Progenitor cell of endocrine pancreas (in vitro differentiated cells): ENCODE results near the gene PLXNA2. TPM values are rescaled to one million over a fixed set of nuclear protein-coding genes. Genes with fewer than 3 reads are reported as not detected.

Experiments used
- DNase-seq: peaks from one replicate; pipeline ENCODE4 v3.0.0; 2021; ENCODE audit warnings: low spot score; ENCODE audit not compliant: unreplicated experiment
- H3K27ac Mint-ChIP-seq: 2 replicates; pipeline ENCODE4 v1.8.0; 2021; ENCODE audit warnings: mild to moderate bottlenecking, moderate library complexity, mixed read lengths
- H3K27me3 Mint-ChIP-seq: 2 replicates; pipeline ENCODE4 v1.8.0; 2021; ENCODE audit warnings: mixed read lengths
- H3K36me3 Mint-ChIP-seq: 2 replicates; pipeline ENCODE4 v1.8.0; 2022; ENCODE audit warnings: mixed read lengths; ENCODE audit not compliant: insufficient read depth
- H3K4me1 Mint-ChIP-seq: 2 replicates; pipeline ENCODE4 v1.8.0; 2021; ENCODE audit warnings: low read depth, mixed read lengths
- H3K4me3 Mint-ChIP-seq: 2 replicates; pipeline ENCODE4 v1.8.0; 2021; ENCODE audit warnings: low read depth, mild to moderate bottlenecking, moderate library complexity, mixed read lengths
- H3K9me3 Mint-ChIP-seq: 2 replicates; pipeline ENCODE4 v1.8.0; 2021; ENCODE audit warnings: low read depth, mixed read lengths
- total RNA-seq: library from RNA; stranded (reverse); gene quantifications from 2 replicates; pipeline ENCODE4 v1.2.1, GENCODE V29; 2021
- TF ChIP-seq, protein P1 (sequence below): fragments of 200-600 bp; sonication (generic); IDR thresholded peaks from one replicate; pipeline ENCODE4 v1.5.0; 2021; ENCODE audit warnings: antibody characterized with exemption, mild to moderate bottlenecking; ENCODE audit not compliant: unreplicated experiment

Gene PLXNA2
- total RNA-seq, 1 donor from 2014 or later = 34.9 TPM

DNA sequence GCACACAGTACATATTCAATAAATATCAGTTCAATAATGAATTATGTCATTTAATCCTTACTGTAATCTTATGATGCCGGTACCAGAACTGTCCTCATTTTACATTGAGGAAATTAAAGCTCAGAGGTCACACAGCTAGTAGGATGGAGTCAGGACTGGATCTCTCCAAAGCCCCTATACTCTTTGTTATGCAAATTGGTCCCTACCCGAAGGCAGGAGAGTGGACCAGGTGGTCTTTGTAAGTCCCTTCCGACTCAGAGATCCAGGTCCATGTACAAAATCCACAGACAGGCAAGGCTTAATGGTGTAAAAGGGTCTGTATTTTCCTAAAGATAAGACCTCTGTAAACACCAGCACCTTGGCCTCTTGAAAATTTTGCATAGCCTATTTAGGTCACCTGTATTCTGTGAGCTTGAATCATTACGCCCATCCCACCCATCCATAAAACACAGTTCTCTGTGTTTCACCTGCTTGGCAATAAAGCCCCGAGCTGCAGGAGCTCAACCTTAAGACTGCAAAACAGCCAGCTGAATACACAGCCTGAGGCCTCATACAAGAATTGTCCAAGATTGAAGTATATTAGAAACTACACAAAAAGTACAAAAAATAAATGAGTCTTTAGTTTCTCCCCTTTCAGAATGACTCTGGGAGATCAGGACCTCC lies 41.7 kb downstream of the PLXNA2 start:
- Mint-ChIP-seq H3K36me3 (peaks cover 2% of the 10 kb centered on the region), H3K4me1 (peaks cover 21% of the 10 kb centered on the region), H3K4me3 (no peak overlapping the region), H3K27ac (no peak overlapping the region), H3K9me3 (no peaks in the 10 kb centered on the region), H3K27me3 (no peaks in the 10 kb centered on the region)
- no peak for DNase-seq
- TF ChIP-seq, protein P1, sequence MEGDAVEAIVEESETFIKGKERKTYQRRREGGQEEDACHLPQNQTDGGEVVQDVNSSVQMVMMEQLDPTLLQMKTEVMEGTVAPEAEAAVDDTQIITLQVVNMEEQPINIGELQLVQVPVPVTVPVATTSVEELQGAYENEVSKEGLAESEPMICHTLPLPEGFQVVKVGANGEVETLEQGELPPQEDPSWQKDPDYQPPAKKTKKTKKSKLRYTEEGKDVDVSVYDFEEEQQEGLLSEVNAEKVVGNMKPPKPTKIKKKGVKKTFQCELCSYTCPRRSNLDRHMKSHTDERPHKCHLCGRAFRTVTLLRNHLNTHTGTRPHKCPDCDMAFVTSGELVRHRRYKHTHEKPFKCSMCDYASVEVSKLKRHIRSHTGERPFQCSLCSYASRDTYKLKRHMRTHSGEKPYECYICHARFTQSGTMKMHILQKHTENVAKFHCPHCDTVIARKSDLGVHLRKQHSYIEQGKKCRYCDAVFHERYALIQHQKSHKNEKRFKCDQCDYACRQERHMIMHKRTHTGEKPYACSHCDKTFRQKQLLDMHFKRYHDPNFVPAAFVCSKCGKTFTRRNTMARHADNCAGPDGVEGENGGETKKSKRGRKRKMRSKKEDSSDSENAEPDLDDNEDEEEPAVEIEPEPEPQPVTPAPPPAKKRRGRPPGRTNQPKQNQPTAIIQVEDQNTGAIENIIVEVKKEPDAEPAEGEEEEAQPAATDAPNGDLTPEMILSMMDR = no peak

GRCh38 chr1:208201229-208201628 lies 43.0 kb downstream of the PLXNA2 start:
- Mint-ChIP-seq H3K27ac (no peak overlapping the region), H3K9me3 (no peaks in the 10 kb centered on the region), H3K27me3 (no peaks in the 10 kb centered on the region), H3K4me3 (no peak overlapping the region), H3K36me3 (peaks cover 2% of the 10 kb centered on the region), H3K4me1 (peaks cover 21% of the 10 kb centered on the region)
- no peak for DNase-seq
- TF ChIP-seq, protein P1 = no peak

- Mint-ChIP-seq H3K27me3 (no peaks in the 10 kb centered on the region), H3K4me3 (no peak overlapping the region), H3K9me3 (no peaks in the 10 kb centered on the region), H3K4me1 (peaks cover 21% of the 10 kb centered on the region), H3K27ac (no peak overlapping the region), H3K36me3 (peaks cover 2% of the 10 kb centered on the region)
- TF ChIP-seq, protein P1 = no peak
- no peak for DNase-seq
These were observed 44.1 kb downstream of the PLXNA2 start for GRCh38 chr1:208200116-208200515.

DNA sequence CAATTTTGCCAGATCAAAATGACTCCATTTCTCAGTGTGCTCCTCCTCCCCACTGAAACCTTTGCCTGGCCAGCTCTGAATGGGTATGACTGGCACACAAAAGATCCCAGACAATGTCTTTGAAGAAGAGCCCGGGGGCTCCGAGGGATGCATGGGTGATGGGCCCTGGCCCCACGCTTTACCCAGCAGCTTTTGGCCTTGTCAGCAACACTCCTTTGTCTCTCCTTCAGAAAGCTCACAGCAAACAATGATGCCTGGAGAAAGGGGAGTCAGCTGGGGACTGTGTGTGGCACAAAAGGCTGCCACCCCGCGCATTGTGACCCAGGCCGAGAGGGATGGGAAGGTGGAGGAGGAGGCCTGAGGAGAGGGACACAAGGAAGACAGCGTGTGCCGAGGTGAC lies 45.9 kb downstream of the PLXNA2 start:
- Mint-ChIP-seq H3K4me1 (peaks cover 17% of the 10 kb centered on the region), H3K27me3 (no peaks in the 10 kb centered on the region), H3K9me3 (no peaks in the 10 kb centered on the region), H3K27ac (no peak overlapping the region), H3K36me3 (peaks cover 2% of the 10 kb centered on the region), H3K4me3 (no peak overlapping the region)
- DNase-seq = no peak
- TF ChIP-seq, protein P1 = no peak

- H3K4me3 Mint-ChIP-seq = no peak overlapping the region
- TF ChIP-seq, protein P1 = no peak
- no peak for DNase-seq
- H3K9me3 Mint-ChIP-seq = no peaks in the 10 kb centered on the region
- no peaks in the 10 kb centered on the region for H3K4me1 Mint-ChIP-seq
- H3K36me3 Mint-ChIP-seq = peaks cover 2% of the 10 kb centered on the region
- H3K27ac Mint-ChIP-seq = no peak overlapping the region
- no peaks in the 10 kb centered on the region for H3K27me3 Mint-ChIP-seq
These were observed 49.2 kb downstream of the PLXNA2 start for GRCh38 chr1:208194944-208195343.
